ENCODE data around the gene ZNF207. TPM values are rescaled to one million over a fixed set of nuclear protein-coding genes. Genes with fewer than 3 reads are reported as not detected.
"Not testable (repeated sequence)": the region's sequence is repeated elsewhere in the genome, so short reads cannot be mapped to it uniquely, and the experiment has no call there.

The ZNF207 gene
- total RNA-seq, 1 donor from 2014 or later, result 295 TPM

- intact Hi-C loops (cut with micrococcal nuclease), result no loop called here
Measured at GRCh38 chr17:32335046-32335445, 14.9 kb upstream of the ZNF207 start.

- intact Hi-C loops (cut with micrococcal nuclease), result no loop called here
Measured at GRCh38 chr17:32335687-32336086, 14.3 kb upstream of the ZNF207 start.

GRCh38 chr17:32341141-32341856 lies 8.7 kb upstream of the ZNF207 start:
- intact Hi-C loops (cut with micrococcal nuclease), result loop anchor here (1.0 kb wide), 1 partner anchor 9 kb away; the partner anchor contains the start of gene ZNF207

GRCh38 chr17:32341857-32342602 lies 7.9 kb upstream of the ZNF207 start, which contains the start of gene C17orf75:
C17orf75 (minus strand) TSS chr17:32342173; CDS start chr17:32342139, 34 bp downstream.
- intact Hi-C loops (cut with micrococcal nuclease), result loop anchor here (1.0 kb wide), 1 partner anchor 8 kb away; the partner anchor contains the start of gene ZNF207

GRCh38 chr17:32342603-32343325 lies 7.2 kb upstream of the ZNF207 start:
- intact Hi-C loops (cut with micrococcal nuclease), result no loop called here

GRCh38 chr17:32345951-32346600 lies 3.9 kb upstream of the ZNF207 start:
- intact Hi-C loops (cut with micrococcal nuclease), result no loop called here

- intact Hi-C loops (cut with micrococcal nuclease), result no loop called here
Measured at GRCh38 chr17:32348483-32348800, 1.5 kb upstream of the ZNF207 start.

- intact Hi-C loops (cut with micrococcal nuclease), result no loop called here
Measured at GRCh38 chr17:32349503-32349853, 479 bp upstream of the ZNF207 start.

- intact Hi-C loops (cut with micrococcal nuclease), result loop anchor here (1.0 kb wide), 2 partner anchors 10 to 93 kb away; partner anchors contain the start of gene PSMD11
Measured at GRCh38 chr17:32350666-32351418, 885 bp downstream of the ZNF207 start.

- intact Hi-C loops (cut with micrococcal nuclease), result not testable (repeated sequence)
Measured at GRCh38 chr17:32352734-32353133, 2.8 kb downstream of the ZNF207 start.

- intact Hi-C loops (cut with micrococcal nuclease), result no loop called here
Measured at GRCh38 chr17:32355649-32356377, 5.9 kb downstream of the ZNF207 start.

GRCh38 chr17:32356378-32356743 lies 6.4 kb downstream of the ZNF207 start:
- intact Hi-C loops (cut with micrococcal nuclease), result no loop called here

- intact Hi-C loops (cut with micrococcal nuclease), result no loop called here
Measured at GRCh38 chr17:32356750-32357149, 6.8 kb downstream of the ZNF207 start.

GRCh38 chr17:32357615-32358014 lies 7.7 kb downstream of the ZNF207 start:
- intact Hi-C loops (cut with micrococcal nuclease), result no loop called here

GRCh38 chr17:32361270-32361669 lies 11.3 kb downstream of the ZNF207 start:
- intact Hi-C loops (cut with micrococcal nuclease), result no loop called here

GRCh38 chr17:32370426-32370825 lies 20.5 kb downstream of the ZNF207 start:
- intact Hi-C loops (cut with micrococcal nuclease), result no loop called here

- intact Hi-C loops (cut with micrococcal nuclease), result no loop called here
Measured at GRCh38 chr17:32382526-32383223, 32.7 kb downstream of the ZNF207 start.

- intact Hi-C loops (cut with micrococcal nuclease), result no loop called here
Measured at GRCh38 chr17:32383926-32384434, 34.0 kb downstream of the ZNF207 start.

GRCh38 chr17:32385121-32385520 lies 35.2 kb downstream of the ZNF207 start:
- intact Hi-C loops (cut with micrococcal nuclease), result no loop called here

All from T-helper 2 cell treated with Interferon-gamma antibody and Interleukin-4, amounts not matched to agents 100 ng/mL and 5 ng/mL, for 36 hours (primary cell).